Activated naive CD4-positive, alpha-beta T cell treated with anti-CD3 and anti-CD28 coated beads, Interleukin-2, amount 50 U/mL, for 16 hours (primary cell): ENCODE measurements around the gene TMEM247.
A peak's percentile ranks its signal among the peaks of the same experiment; 100 is the strongest.
"Not testable (repeated sequence)": the region's sequence is repeated elsewhere in the genome, so short reads cannot be mapped to it uniquely, and the experiment has no call there.

Source experiments
- DNase-seq: peaks from one replicate; pipeline ENCODE4 v3.0.0-alpha.2; 2020

The TMEM247 gene

DNA sequence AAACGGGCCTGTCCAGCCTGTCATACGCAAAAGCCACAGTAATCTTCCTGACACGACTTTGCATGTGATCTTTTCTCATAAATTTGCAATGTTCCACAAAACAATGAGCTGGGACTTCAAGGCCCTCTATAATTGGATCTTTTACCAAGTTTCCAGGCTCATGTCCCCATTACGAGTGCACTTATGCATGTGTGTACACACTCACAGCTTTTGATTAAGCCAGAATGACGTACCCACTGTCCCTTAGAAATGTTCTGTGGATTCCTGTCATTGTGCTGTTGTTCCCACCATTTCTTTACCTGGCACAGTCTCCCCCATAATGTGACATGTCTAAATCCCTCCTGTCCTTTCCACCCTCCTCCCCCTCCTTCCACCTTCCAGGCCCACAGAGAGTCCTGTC lies 19.7 kb upstream of the TMEM247 start:
- no peak for DNase-seq

- no peak for DNase-seq
Observed at GRCh38 chr2:46460241-46460921, 19.0 kb upstream of the TMEM247 start.

- DNase-seq, result peak; percentile 67
Observed at GRCh38 chr2:46461011-46461674, 18.2 kb upstream of the TMEM247 start.

GRCh38 chr2:46461709-46462171 lies 17.6 kb upstream of the TMEM247 start:
- no peak for DNase-seq

DNA sequence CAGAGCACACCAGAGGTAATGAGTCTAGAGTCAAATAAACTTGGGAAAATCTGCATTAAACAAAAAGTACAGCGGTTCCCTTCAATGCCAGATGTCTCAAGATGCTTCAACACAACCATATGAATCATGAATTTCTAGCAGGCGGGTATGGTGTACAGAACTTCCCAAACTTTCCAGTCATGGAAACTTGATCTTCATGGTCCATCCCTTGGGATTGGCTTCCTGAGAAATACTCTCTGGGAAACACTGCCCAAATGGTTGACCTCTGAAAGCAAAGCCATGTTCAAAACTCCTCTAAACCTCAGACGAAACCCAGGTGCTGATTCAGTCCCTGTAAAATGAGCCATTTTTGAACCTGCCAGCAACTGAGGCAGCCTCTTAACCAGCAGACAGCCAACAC lies 16.4 kb upstream of the TMEM247 start:
- DNase-seq, result no peak

DNA sequence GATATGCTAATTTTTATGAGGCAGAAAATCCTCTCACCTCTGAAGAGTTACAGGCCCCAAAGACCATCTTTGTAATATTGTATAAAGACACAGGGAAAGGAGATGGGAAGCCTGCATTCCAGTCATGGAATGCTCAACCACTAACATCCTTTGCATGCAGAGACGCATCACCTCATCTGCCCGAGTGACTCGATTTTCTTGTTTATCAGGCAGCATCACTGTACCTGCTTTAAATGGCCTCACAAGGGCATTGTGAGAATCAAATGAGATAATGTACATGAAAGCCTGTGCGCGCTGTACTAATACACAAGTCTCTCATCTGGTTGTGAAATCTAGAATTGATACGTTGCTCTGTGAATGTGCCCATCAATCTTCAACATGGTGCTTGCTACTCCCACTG lies 10.2 kb upstream of the TMEM247 start:
- DNase-seq, result no peak

- DNase-seq, result no peak
Observed at GRCh38 chr2:46469700-46470099, 9.7 kb upstream of the TMEM247 start.

DNA sequence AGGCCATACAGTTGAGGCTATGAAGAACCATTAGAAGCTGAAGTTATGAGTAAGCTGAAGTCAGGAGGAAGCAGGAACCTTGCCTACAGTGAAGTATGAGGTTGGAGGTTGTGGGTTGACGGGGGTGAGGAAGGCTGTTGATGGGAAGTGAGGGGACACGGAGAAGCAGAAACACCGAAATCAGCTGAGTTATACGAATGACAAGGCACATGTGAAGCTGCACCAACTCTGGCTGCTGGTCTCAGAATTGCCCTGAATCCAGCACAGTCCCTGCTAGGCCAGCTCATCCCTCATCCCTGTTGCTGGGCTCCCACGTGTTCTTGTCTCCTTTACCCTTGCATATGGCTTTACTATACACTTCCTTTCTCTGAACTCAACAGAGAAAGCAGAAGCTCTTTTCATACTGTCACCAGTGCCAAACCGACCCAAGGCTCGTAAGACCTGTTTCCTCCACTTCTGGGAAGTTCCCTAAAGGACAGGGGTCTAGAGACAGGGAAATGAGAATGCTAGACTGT lies 9.2 kb upstream of the TMEM247 start:
- no peak for DNase-seq

- DNase-seq, result no peak
Observed at GRCh38 chr2:46471019-46471583, 8.3 kb upstream of the TMEM247 start.

DNA sequence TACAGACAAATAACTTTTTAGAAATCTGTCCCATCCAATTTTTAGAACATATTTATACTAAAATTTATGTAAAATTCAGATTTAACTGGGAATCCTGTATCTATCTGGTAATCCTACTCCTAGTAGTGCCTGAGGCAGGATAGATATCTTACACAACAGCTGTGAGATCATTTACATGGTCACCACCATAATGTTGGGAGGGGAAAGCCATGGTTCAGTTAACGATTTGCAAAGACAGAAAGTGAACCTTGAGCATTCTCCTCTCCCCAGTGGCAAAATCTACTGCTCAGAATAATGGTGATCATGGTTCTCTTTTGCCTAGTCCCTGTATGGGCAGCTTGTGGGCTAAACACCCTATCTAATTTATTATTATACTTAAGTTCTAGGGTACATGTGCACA lies 7.7 kb upstream of the TMEM247 start:
- DNase-seq, result no peak

DNA sequence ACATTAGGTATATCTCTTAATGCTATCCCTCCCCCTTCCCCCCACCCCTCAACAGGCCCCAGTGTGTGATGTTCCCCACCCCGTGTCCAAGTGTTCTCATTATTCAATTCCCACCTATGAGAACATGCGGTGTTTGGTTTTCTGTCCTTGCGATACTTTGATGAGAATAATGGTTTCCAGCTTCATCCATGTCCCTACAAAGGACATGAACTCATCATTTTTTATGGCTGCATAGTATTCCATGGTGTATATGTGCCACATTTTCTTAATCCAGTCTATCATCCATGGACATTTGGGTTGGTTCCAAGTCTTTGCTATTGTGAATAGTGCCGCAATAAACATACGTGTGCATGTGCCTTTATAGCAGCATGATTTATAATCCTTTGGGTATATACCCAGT lies 7.2 kb upstream of the TMEM247 start:
- not testable (repeated sequence) for DNase-seq

- not testable (repeated sequence) for DNase-seq
Observed at GRCh38 chr2:46477462-46477861, 1.9 kb upstream of the TMEM247 start.

DNA sequence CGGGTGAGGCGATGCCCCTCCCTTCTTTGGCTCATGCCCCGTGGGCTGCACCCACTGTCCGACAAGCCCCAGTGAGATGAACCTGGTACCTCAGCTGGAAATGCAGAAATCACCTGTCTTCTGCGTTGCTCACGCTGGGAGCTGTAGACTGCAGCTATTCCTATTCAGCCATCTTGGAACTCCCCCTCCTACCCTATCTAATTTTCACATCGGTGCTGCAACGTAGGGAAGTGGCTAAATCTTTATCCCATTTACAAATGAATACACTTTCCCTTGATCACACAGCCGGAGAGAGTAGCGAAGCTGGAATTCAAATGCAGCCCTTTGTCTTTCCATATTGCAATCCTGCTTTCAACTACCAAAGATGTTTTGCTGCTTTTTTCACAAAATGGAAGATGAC lies 1.4 kb upstream of the TMEM247 start:
- no peak for DNase-seq

- DNase-seq, result no peak
Observed at GRCh38 chr2:46480562-46480961, 1.2 kb downstream of the TMEM247 start.

DNA sequence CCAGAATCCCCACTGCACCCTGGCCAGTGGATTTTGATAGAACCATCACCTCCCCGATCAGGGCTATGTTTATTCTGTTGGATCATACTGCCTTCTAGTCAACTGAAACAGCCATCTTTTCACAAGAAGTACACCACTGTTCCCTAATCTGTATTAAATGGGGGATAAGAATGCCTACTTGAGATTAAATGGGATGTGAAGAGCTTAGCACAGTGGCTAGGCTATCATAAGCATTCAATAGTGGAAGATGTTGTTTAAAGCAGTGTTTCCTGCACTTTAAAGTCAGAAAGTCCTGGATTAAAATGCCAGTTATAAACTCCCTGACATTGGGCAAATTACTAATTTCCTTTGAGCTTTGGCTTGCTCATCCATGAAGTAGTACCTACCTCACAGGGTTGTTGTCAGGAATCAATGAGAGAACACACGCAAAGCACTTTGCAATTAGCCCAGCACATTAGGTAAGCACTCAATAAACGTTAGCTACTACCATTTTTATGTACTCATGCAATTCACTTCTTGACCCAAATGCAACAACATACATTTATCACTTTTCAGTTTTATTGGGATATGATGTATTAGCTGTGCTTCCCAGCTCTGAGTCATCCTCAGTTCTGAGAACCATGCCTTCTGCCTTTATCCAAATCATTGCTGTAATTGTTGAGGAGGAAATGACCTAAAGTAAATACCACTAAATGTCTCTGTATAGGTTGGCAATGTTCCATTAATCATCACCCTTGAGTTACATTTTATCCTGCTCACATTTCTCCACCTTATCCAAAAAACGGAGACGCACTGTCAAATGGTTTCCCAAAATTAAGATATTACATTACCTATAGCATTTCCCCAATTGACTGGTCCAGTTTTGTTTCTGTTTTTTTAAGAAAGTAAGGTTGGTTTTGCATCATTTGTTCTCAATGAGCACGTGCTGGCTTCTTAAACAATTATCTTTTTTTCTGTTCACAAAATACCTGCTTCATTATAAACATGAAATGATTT lies 2.1 kb downstream of the TMEM247 start:
- DNase-seq, result no peak

DNA sequence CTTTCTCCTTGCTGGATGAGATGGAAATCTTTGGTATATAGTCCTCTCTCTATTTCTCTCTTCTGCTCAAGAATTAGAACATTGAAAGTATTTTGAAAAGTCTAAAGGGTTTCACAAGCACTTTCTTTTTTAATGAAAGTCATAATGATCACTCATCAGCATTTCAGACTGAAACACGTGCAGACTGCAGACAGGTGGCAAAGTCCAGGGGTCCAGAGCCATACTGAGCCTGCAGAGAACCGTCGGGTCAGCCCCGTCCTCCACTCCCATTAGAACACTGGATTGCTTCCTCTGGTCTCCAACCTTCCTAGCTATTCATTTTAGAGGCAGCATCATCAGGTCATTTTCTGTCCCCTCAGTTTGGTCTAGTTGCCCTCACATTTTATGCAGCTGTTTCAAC lies 3.1 kb downstream of the TMEM247 start:
- DNase-seq, result no peak

- DNase-seq, result no peak
Observed at GRCh38 chr2:46485002-46485401, 5.6 kb downstream of the TMEM247 start.

GRCh38 chr2:46486436-46486835 lies 7.1 kb downstream of the TMEM247 start:
- no peak for DNase-seq

GRCh38 chr2:46487667-46488335 lies 8.4 kb downstream of the TMEM247 start:
- DNase-seq, result no peak

DNA sequence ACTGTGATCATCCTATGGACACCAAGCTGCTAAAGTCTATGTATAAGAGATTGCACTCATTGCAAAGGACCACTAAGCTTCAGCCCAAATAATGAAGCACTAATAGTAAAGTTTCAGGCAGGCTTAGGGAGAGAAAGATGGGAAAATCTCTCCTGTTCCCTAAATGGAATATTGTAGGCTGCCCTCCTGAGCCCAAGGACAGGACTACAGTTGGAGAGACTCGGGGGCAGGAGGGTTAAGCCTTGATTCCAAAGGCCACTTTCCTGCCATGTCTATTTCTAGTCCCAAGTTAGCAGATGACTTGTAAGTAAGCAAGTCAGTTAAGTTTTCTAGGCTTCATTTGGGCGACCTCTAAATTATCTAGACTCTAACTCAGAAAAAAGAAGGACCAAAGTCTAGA lies 9.0 kb downstream of the TMEM247 start:
- no peak for DNase-seq

DNA sequence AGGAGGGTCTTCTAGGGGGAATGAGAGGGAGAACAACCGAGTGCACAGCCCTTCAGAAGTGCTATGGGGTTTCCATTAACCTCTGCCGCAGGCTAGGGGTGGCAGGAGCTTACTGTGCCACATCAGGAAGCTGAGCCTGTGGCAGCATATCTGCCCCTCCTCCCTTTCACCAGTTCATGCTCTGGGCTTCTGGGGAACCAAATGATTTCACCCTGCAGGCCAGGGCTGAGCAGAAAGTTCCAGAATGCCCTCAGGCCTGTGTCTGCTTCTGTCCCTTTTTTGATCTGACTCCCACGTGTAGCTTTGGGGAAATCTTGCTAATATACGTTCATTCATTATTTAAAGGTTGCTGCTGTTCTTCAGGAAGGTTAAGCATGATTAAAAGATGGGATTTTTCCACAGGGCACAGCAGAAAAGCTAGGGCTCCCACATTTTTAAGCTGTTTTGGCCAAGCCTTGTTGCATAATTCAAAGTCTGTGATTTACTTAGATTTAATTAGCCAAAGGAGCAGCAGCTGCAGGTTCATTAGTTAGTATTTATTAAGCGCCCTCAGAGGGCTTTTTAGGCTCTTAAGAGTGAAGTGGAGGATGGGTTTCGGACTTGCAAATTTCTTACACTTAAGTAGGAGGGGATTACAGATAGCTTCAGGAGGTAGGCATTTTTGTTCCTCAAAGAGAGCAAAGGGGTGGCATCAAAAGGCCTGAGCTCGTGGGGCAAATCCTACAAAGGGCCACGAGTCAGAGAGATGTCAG lies 10.2 kb downstream of the TMEM247 start:
- no peak for DNase-seq
